Prostate gland (tissue), 2 donors: ENCODE results near the gene TRAPPC2B. TPM values are rescaled to one million over a fixed set of nuclear protein-coding genes. Genes with fewer than 3 reads are reported as not detected.

ENCODE experiments used
- DNase-seq: peaks from one replicate; pipeline ENCODE4 v3.0.0-alpha.2; 2019; ENCODE audit warnings: low spot score
- H3K27ac ChIP-seq, 2 donors: fragments of 200-600 bp; sonication (generic); 2 replicates each; pipeline ENCODE4 v1.5.1; 2017 to 2019
- H3K27me3 ChIP-seq: fragments of 200-600 bp; sonication (generic); replicated peaks from 2 replicates; pipeline ENCODE4 v1.5.1; 2019; ENCODE audit not compliant: insufficient read depth
- H3K36me3 ChIP-seq, 2 donors: fragments of 200-600 bp; sonication (generic); 1 replicate in 1 of 2; 2 replicates in 1 of 2; pipeline versions ENCODE4 v1.5.1 to v1.8.1; 2017 to 2019
- H3K4me1 ChIP-seq: fragments of 200-600 bp; sonication (generic); replicated peaks from 2 replicates; pipeline ENCODE4 v1.5.1; 2019
- H3K4me3 ChIP-seq, 2 donors: fragments of 200-600 bp; sonication (generic); 2 replicates each; pipeline ENCODE4 v1.5.1; 2017 to 2019
- H3K9me3 ChIP-seq: fragments of 200-600 bp; sonication (generic); 2 replicates; pipeline ENCODE4 v1.5.1; 2017
- CTCF ChIP-seq, 4 experiments: fragments of 200-600 bp in 2 of 4; fragments of 450-650 bp in 2 of 4; sonication (generic) in 2 of 4; IDR thresholded peaks; 1 replicate in 3 of 4; 2 replicates in 1 of 4; pipeline ENCODE4 v1.5.1; 2016 to 2019; ENCODE audit warnings: antibody characterized with exemption in 4 of 4, mild to moderate bottlenecking in 2 of 4, moderate library complexity in 2 of 4
- POLR2A ChIP-seq: fragments of 450-650 bp; IDR thresholded peaks from one replicate; pipeline ENCODE4 v1.6.1; 2016; ENCODE audit warnings: antibody characterized with exemption, mild to moderate bottlenecking
- POLR2AphosphoS5 ChIP-seq: sonication (generic); formaldehyde crosslinking; IDR thresholded peaks from one replicate; pipeline ENCODE4 v1.6.1; 2017; ENCODE audit warnings: antibody characterized with exemption
- WGBS: methylation state at CpG from one replicate; pipeline ENCODE4 v1.1.5; 2018; 5-methylcytosine and 5-hydroxymethylcytosine counted together
- intact Hi-C: fragments of 100-400 bp; cut with DNase I; formaldehyde crosslinking; loops from one replicate; pipeline ENCODE4 v1.14.2; 2022
- total RNA-seq, 2 donors: library from RNA; depleted of rRNA; stranded (reverse); fragments of >200 nt; gene quantifications; one replicate each; pipeline ENCODE4 v1.1.0, GENCODE V29; 2016

Gene TRAPPC2B
- total RNA-seq, 2 donors from 2014 or later = 14.0 to 24.7 TPM

- WGBS = 17% methylated on average over 7 of the region's 7 CpGs
These were observed 11.5 kb upstream of the TRAPPC2B start for GRCh38 chr19:57351867-57352266.

GRCh38 chr19:57355916-57356315 is 7.4 kb upstream of the TRAPPC2B start:
- no peak for DNase-seq
- 97% methylated on average over 4 of the region's 4 CpGs for WGBS
- Histone ChIP-seq H3K27me3 (no peaks in the 10 kb centered on the region), H3K4me1 (peaks cover 2% of the 10 kb centered on the region), H3K27ac (no peak overlapping the region), H3K36me3 (peaks cover 8 to 36% of the 10 kb centered on the region in 2 donors), H3K9me3 (no peaks in the 10 kb centered on the region), H3K4me3 (no peak overlapping the region)
- intact Hi-C loops = no loop called here
- no peak for TF ChIP-seq CTCF (IDR thresholded peaks at IDR 0.05)
- no peak for TF ChIP-seq POLR2AphosphoS5
- TF ChIP-seq POLR2A = no peak

More at GRCh38 chr19:57351867-57352266, 11.5 kb upstream of the TRAPPC2B start:
- no peak for DNase-seq
- intact Hi-C loops = no loop called here
- Histone ChIP-seq H3K27me3 (no peaks in the 10 kb centered on the region), H3K36me3 (peaks cover 7 to 29% of the 10 kb centered on the region in 2 donors), H3K9me3 (no peaks in the 10 kb centered on the region), H3K27ac (peak overlapping the region in 1 of 2 donors; percentile 78), H3K4me3 (peak overlapping the region; percentile 87 to 88), H3K4me1 (peaks cover 2% of the 10 kb centered on the region)
- TF ChIP-seq POLR2A = no peak
- TF ChIP-seq CTCF (IDR thresholded peaks at IDR 0.05) = no peak
- no peak for TF ChIP-seq POLR2AphosphoS5

- no peak for DNase-seq
- TF ChIP-seq POLR2AphosphoS5 (no peak), CTCF (IDR thresholded peaks at IDR 0.05) (no peak), POLR2A (no peak)
- Histone ChIP-seq H3K27me3 (no peaks in the 10 kb centered on the region), H3K9me3 (no peaks in the 10 kb centered on the region), H3K27ac (no peak overlapping the region), H3K4me1 (no peaks in the 10 kb centered on the region), H3K36me3 (peaks cover 8 to 36% of the 10 kb centered on the region in 2 donors), H3K4me3 (no peak overlapping the region)
- intact Hi-C loops = no loop called here
- over 99% methylated on average over 5 of the region's 5 CpGs for WGBS
These were observed 5.9 kb upstream of the TRAPPC2B start for GRCh38 chr19:57357406-57357805.

- intact Hi-C loops = no loop called here
- H3K9me3 ChIP-seq = no peaks in the 10 kb centered on the region
- no peak for TF ChIP-seq POLR2AphosphoS5
- no peak for TF ChIP-seq POLR2A
- no peaks in the 10 kb centered on the region for H3K27me3 ChIP-seq
- no peaks in the 10 kb centered on the region for H3K4me1 ChIP-seq
- DNase-seq = no peak
- H3K4me3 ChIP-seq = no peak overlapping the region
- H3K27ac ChIP-seq = no peak overlapping the region
- H3K36me3 ChIP-seq = peaks cover 8 to 32% of the 10 kb centered on the region in 2 donors
These were observed 4.1 kb upstream of the TRAPPC2B start for GRCh38 chr19:57359300-57359699.

DNA sequence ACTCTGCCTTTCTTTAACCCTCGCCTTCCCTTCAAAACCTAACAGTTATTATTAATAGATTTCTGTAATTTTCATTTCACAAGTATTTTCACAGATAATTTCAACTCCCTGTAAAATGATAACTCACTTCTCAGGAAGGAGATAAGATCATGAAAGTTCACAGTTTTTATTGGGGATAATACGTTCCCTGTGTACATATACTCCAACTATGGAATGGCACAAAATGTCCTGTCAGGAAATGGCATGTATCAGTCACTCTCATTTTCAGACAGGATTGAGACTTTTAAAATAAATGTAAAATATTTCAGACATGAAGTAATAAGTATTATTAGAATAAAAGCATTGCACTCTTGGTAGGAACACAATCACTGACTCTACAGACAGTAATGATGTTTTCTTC is 932 bp upstream of the TRAPPC2B start:
- DNase-seq = no peak
- TF ChIP-seq POLR2AphosphoS5 (peak; percentile 37), POLR2A (no peak)
- WGBS = 45% methylated on average over 2 of the region's 2 CpGs
- Histone ChIP-seq H3K4me3 (peak overlapping the region in 1 of 2 donors; percentile 90), H3K27me3 (no peaks in the 10 kb centered on the region), H3K36me3 (peaks cover 0 to 1% of the 10 kb centered on the region in 2 donors), H3K4me1 (no peaks in the 10 kb centered on the region), H3K9me3 (no peaks in the 10 kb centered on the region), H3K27ac (peak overlapping the region; percentile 94 to 95)
- intact Hi-C loops = no loop called here

DNA sequence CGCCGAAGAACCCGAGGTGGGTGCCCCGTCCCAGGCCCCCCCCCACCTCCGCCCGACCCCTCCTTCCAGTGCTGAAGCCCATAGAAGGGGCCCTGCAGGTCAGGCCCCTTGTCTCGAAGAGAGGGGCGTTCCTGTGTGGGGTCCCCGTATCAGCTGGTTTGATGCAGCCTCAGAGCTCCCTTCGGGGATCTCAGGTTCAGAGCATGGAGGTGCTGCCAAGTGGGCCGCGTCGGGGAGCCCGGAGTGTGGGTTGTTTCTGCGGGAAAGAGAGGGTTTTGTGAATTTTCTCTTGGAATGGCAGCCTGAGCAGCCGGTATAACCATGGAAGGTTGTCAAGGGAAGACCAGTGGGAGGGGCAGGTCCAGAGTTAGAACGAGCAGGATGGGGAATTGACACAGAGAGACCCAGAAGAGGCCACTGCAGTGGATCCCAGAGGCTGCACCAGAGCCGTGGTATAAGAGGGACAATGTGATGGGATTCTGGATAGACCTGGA is 384 bp downstream of the TRAPPC2B start:
- 2% methylated on average over 17 of the region's 18 CpGs for WGBS
- Histone ChIP-seq H3K9me3 (no peaks in the 10 kb centered on the region), H3K36me3 (no peaks in the 10 kb centered on the region), H3K4me1 (no peaks in the 10 kb centered on the region), H3K27ac (peak overlapping the region; percentile 94 to 95), H3K4me3 (peak overlapping the region; percentile 78 to 90), H3K27me3 (no peaks in the 10 kb centered on the region)
- intact Hi-C loops = no loop called here
- TF ChIP-seq CTCF (IDR thresholded peaks at IDR 0.05) = no peak
- no peak for TF ChIP-seq POLR2A
- no peak for TF ChIP-seq POLR2AphosphoS5
- DNase-seq = no peak
